ENCODE results near the gene RHOU. TPM values are rescaled to one million over a fixed set of nuclear protein-coding genes. Genes with fewer than 3 reads are reported as not detected.

Gene RHOU
- polyA plus RNA-seq, 2 of the 4 experiments (the other 2 are of a cell fraction): 11.5 to 14.7 TPM

DNA sequence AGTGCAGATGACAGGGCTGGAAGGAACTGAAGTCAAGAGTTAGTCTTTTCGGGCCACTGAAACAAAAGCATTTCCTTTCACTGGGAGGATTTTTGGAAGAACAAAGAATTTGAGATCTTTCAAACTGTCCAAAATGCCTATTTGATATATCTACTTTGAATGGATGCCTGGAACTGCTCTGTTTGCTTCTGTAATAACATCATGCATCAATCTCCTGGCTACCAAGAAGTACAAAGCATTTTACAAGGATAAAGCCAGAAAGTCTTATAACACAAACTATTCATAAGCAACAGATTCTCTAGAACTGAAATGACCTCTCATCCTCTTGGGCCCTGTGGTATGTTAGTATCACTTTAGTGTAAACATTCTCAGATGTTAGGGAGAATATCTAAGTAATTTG lies 18.2 kb upstream of the RHOU start:
- 56% methylated on average over 1 of the region's 1 CpG for WGBS (ENCODE audit: missing lambda C conversion rate)
- no peak for ATAC-seq
- DNase-seq (ENCODE audit: low read depth in 1 of 2, low spot score in 1 of 2): no peak
- ChIA-PET POLR2A (no interaction called here), CTCF (interaction anchor here (1.3 kb wide), 1 partner anchor 18 kb away, joined by 8 read pairs; the partner anchor contains the start of gene RHOU)
- H3K4me2 ChIP-seq: no peak overlapping the region
- no peak for FAIRE-seq
- TF ChIP-seq KDM1A (IDR thresholded peaks at IDR 0.05; ENCODE audit: low read depth) (no peak), ZSCAN20 (CRISPR knock-in tag; IDR thresholded peaks at IDR 0.05) (no peak), EP300 (IDR thresholded peaks at IDR 0.05) (no peak), HDAC2 (IDR thresholded peaks at IDR 0.05) (no peak), TP53 (CRISPR knock-in tag; IDR thresholded peaks at IDR 0.05) (no peak), FOSB (CRISPR knock-in tag; IDR thresholded peaks at IDR 0.05) (no peak), POLR2A (IDR thresholded peaks at IDR 0.05; ENCODE audit: low read length) (no peak), ZNF302 (CRISPR knock-in tag; IDR thresholded peaks at IDR 0.05) (no peak), MYC (IDR thresholded peaks at IDR 0.05; ENCODE audit: borderline replicate concordance, low read length) (no peak), EHF (CRISPR knock-in tag; IDR thresholded peaks at IDR 0.05) (no peak), HOXA7 (CRISPR knock-in tag; IDR thresholded peaks at IDR 0.05) (no peak)
- TF ChIP-seq, protein P1, sequence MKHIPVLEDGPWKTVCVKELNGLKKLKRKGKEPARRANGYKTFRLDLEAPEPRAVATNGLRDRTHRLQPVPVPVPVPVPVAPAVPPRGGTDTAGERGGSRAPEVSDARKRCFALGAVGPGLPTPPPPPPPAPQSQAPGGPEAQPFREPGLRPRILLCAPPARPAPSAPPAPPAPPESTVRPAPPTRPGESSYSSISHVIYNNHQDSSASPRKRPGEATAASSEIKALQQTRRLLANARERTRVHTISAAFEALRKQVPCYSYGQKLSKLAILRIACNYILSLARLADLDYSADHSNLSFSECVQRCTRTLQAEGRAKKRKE (CRISPR knock-in tag; IDR thresholded peaks at IDR 0.05; ENCODE audit: low read depth): no peak
- TF ChIP-seq, protein P2, sequence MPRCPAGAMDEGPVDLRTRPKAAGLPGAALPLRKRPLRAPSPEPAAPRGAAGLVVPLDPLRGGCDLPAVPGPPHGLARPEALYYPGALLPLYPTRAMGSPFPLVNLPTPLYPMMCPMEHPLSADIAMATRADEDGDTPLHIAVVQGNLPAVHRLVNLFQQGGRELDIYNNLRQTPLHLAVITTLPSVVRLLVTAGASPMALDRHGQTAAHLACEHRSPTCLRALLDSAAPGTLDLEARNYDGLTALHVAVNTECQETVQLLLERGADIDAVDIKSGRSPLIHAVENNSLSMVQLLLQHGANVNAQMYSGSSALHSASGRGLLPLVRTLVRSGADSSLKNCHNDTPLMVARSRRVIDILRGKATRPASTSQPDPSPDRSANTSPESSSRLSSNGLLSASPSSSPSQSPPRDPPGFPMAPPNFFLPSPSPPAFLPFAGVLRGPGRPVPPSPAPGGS (IDR thresholded peaks at IDR 0.05): no peak
- TF ChIP-seq, protein P3, sequence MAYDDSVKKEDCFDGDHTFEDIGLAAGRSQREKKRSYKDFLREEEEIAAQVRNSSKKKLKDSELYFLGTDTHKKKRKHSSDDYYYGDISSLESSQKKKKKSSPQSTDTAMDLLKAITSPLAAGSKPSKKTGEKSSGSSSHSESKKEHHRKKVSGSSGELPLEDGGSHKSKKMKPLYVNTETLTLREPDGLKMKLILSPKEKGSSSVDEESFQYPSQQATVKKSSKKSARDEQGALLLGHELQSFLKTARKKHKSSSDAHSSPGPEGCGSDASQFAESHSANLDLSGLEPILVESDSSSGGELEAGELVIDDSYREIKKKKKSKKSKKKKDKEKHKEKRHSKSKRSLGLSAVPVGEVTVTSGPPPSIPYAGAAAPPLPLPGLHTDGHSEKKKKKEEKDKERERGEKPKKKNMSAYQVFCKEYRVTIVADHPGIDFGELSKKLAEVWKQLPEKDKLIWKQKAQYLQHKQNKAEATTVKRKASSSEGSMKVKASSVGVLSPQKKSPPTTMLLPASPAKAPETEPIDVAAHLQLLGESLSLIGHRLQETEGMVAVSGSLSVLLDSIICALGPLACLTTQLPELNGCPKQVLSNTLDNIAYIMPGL (CRISPR knock-in tag; IDR thresholded peaks at IDR 0.05; ENCODE audit: borderline replicate concordance): no peak
- TF ChIP-seq, protein P4, sequence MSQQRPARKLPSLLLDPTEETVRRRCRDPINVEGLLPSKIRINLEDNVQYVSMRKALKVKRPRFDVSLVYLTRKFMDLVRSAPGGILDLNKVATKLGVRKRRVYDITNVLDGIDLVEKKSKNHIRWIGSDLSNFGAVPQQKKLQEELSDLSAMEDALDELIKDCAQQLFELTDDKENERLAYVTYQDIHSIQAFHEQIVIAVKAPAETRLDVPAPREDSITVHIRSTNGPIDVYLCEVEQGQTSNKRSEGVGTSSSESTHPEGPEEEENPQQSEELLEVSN (IDR thresholded peaks at IDR 0.05; ENCODE audit: borderline replicate concordance, low read depth): no peak
- no peaks in the 10 kb centered on the region for H3K4me1 ChIP-seq
- H3K9me3 ChIP-seq: no peaks in the 10 kb centered on the region
- H3K4me3 ChIP-seq: no peak overlapping the region
- no peak overlapping the region for H3K27ac ChIP-seq

DNA sequence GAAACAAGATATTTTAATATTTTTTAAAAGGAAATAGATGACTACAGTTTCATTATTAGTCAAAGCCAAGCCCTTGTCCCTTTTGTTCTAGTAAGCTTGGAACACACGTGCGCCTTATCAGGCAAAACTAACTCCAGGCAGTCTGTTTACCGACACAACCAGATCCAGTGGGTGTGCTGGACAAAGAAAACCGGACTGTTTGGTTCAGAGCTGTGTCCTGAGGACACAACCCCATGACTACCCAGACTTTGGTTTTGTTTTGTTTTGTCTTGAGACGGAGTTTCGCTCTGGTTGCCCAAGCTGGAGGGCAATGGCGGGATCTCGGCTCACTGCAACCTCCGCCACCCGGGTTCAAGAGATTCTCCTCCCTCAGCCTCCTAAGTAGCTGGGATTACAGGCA lies 13.9 kb upstream of the RHOU start:
- no peaks in the 10 kb centered on the region for H3K9me3 ChIP-seq
- WGBS (ENCODE audit: missing lambda C conversion rate): 93% methylated on average over 10 of the region's 10 CpGs
- no peak for FAIRE-seq
- no peak for TF ChIP-seq HOXA7 (CRISPR knock-in tag; IDR thresholded peaks at IDR 0.05)
- no peak for TF ChIP-seq SMC3 (IDR thresholded peaks at IDR 0.05)
- TF ChIP-seq BHLHE40 (IDR thresholded peaks at IDR 0.05; ENCODE audit: low read depth, low read length): no peak
- TF ChIP-seq FOSL2 (IDR thresholded peaks at IDR 0.05): no peak
- no peak for TF ChIP-seq FOSL2 (CRISPR knock-in tag; IDR thresholded peaks at IDR 0.05)
- TF ChIP-seq, protein P5, sequence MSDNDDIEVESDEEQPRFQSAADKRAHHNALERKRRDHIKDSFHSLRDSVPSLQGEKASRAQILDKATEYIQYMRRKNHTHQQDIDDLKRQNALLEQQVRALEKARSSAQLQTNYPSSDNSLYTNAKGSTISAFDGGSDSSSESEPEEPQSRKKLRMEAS (IDR thresholded peaks at IDR 0.05): no peak
- TF ChIP-seq KDM5A (IDR thresholded peaks at IDR 0.05): no peak
- no peak for TF ChIP-seq RFX5 (IDR thresholded peaks at IDR 0.05)
- no peak for TF ChIP-seq PHF8 (IDR thresholded peaks at IDR 0.05; ENCODE audit: borderline replicate concordance, low read depth)
- TF ChIP-seq, protein P6, sequence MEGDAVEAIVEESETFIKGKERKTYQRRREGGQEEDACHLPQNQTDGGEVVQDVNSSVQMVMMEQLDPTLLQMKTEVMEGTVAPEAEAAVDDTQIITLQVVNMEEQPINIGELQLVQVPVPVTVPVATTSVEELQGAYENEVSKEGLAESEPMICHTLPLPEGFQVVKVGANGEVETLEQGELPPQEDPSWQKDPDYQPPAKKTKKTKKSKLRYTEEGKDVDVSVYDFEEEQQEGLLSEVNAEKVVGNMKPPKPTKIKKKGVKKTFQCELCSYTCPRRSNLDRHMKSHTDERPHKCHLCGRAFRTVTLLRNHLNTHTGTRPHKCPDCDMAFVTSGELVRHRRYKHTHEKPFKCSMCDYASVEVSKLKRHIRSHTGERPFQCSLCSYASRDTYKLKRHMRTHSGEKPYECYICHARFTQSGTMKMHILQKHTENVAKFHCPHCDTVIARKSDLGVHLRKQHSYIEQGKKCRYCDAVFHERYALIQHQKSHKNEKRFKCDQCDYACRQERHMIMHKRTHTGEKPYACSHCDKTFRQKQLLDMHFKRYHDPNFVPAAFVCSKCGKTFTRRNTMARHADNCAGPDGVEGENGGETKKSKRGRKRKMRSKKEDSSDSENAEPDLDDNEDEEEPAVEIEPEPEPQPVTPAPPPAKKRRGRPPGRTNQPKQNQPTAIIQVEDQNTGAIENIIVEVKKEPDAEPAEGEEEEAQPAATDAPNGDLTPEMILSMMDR (IDR thresholded peaks at IDR 0.05): no peak
- no peak for TF ChIP-seq MAZ (IDR thresholded peaks at IDR 0.05; ENCODE audit: borderline replicate concordance, low read depth, low read length)
- no peak for TF ChIP-seq POLR2AphosphoS2 (conservative IDR thresholded peaks at IDR 0.05; ENCODE audit: low read length)
- no peak for TF ChIP-seq ZSCAN20 (CRISPR knock-in tag; IDR thresholded peaks at IDR 0.05)
- no peak for TF ChIP-seq RNF2 (IDR thresholded peaks at IDR 0.05; ENCODE audit: borderline replicate concordance, low read depth)
- no peak for TF ChIP-seq GATA3 (IDR thresholded peaks at IDR 0.05; ENCODE audit: borderline replicate concordance)
- TF ChIP-seq, protein P7, sequence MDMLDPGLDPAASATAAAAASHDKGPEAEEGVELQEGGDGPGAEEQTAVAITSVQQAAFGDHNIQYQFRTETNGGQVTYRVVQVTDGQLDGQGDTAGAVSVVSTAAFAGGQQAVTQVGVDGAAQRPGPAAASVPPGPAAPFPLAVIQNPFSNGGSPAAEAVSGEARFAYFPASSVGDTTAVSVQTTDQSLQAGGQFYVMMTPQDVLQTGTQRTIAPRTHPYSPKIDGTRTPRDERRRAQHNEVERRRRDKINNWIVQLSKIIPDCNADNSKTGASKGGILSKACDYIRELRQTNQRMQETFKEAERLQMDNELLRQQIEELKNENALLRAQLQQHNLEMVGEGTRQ (IDR thresholded peaks at IDR 0.05): no peak
- TF ChIP-seq, protein P8, sequence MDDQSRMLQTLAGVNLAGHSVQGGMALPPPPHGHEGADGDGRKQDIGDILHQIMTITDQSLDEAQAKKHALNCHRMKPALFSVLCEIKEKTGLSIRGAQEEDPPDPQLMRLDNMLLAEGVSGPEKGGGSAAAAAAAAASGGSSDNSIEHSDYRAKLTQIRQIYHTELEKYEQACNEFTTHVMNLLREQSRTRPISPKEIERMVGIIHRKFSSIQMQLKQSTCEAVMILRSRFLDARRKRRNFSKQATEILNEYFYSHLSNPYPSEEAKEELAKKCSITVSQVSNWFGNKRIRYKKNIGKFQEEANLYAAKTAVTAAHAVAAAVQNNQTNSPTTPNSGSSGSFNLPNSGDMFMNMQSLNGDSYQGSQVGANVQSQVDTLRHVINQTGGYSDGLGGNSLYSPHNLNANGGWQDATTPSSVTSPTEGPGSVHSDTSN (IDR thresholded peaks at IDR 0.05): no peak
- no peak for TF ChIP-seq FOSB (CRISPR knock-in tag; IDR thresholded peaks at IDR 0.05)
- no peak for TF ChIP-seq HOXB5 (CRISPR knock-in tag; IDR thresholded peaks at IDR 0.05)
- no peak overlapping the region for H3K27ac ChIP-seq
- ChIA-PET POLR2A (no interaction called here), CTCF (interaction anchor here (1.2 to 2.3 kb wide), 2 partner anchors 13 to 57 kb away, joined by 6 to 8 read pairs; partner anchors contain the start of gene RHOU)
- H3K4me1 ChIP-seq: no peaks in the 10 kb centered on the region
- no peak for DNase-seq (ENCODE audit: low read depth in 1 of 2, low spot score in 1 of 2)
- H3K4me2 ChIP-seq: no peak overlapping the region
- ATAC-seq: no peak
- no peak overlapping the region for H3K4me3 ChIP-seq

Measured in A549 (cell line).